ENCODE data around the gene CACNA1H. TPM values are rescaled to one million over a fixed set of nuclear protein-coding genes. Genes with fewer than 3 reads are reported as not detected.
A peak's percentile ranks its signal among the peaks of the same experiment; 100 is the strongest.

Gene CACNA1H
- total RNA-seq, 1 donor from 2014 or later: 42.8 TPM

DNA sequence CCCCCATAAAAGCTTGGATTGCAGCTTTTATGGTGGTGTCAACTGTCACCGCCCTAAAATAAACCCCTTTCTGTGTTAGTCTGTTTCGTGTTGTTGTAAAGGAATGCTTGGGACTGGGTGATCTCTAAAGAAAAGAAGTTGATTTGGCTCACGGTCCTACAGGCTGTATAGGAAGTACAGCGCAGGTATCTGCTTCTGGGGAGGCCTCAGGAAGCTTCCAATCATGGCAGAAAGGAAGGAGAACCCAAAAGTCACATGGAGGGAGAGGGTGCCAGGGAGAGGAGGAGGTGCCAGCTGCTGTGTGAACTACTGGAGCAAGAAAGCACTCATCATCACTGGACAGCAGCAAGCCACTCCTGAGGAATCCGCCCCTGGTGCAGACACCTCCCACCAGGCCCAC lies 5.9 kb upstream of the CACNA1H start:
- no peaks in the 10 kb centered on the region for H3K9me3 Mint-ChIP-seq (ENCODE audit: low read depth)
- no peak for DNase-seq (ENCODE audit: low spot score, unreplicated experiment)
- H3K4me3 Mint-ChIP-seq (ENCODE audit: low read depth): no peak overlapping the region
- H3K4me1 Mint-ChIP-seq (ENCODE audit: low read depth): peaks cover 2% of the 10 kb centered on the region
- H3K27me3 Mint-ChIP-seq: peaks cover 19% of the 10 kb centered on the region
- no peak overlapping the region for H3K27ac Mint-ChIP-seq
- H3K36me3 Mint-ChIP-seq (ENCODE audit: insufficient read depth): no peaks in the 10 kb centered on the region
- TF ChIP-seq, protein P1, sequence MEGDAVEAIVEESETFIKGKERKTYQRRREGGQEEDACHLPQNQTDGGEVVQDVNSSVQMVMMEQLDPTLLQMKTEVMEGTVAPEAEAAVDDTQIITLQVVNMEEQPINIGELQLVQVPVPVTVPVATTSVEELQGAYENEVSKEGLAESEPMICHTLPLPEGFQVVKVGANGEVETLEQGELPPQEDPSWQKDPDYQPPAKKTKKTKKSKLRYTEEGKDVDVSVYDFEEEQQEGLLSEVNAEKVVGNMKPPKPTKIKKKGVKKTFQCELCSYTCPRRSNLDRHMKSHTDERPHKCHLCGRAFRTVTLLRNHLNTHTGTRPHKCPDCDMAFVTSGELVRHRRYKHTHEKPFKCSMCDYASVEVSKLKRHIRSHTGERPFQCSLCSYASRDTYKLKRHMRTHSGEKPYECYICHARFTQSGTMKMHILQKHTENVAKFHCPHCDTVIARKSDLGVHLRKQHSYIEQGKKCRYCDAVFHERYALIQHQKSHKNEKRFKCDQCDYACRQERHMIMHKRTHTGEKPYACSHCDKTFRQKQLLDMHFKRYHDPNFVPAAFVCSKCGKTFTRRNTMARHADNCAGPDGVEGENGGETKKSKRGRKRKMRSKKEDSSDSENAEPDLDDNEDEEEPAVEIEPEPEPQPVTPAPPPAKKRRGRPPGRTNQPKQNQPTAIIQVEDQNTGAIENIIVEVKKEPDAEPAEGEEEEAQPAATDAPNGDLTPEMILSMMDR (IDR thresholded peaks at IDR 0.05; ENCODE audit: unreplicated experiment): no peak

DNA sequence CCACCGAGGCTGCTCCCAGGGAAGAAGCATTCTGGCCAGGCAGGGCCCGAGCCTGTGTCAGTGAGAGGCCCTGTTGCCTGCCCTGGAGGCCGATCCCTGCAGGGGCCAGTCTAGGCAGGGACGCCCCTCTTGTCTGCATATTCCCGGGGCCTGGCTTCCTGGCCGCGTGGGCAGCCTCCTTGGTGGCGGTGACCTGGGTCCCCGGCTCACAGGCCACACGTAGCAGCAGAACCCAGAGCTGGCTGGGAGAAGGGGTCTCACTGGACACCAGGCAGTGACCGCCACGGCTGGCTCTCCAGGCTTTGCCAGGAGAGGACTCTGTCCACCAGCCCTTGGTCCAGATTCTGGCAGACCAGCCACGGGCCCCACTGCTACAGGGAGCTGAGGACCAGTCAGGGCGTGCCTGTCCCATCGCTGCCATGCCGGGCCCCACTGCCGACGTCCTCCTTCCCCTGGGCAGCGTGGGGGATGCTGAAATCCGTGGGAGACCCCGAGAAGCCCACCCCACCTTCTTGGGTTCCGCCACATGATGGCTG lies 3.7 kb upstream of the CACNA1H start:
- no peak for DNase-seq (ENCODE audit: low spot score, unreplicated experiment)
- Mint-ChIP-seq H3K27ac (no peak overlapping the region), H3K27me3 (peaks cover 9% of the 10 kb centered on the region), H3K36me3 (ENCODE audit: insufficient read depth) (no peaks in the 10 kb centered on the region), H3K4me1 (ENCODE audit: low read depth) (peaks cover 2% of the 10 kb centered on the region), H3K9me3 (ENCODE audit: low read depth) (no peaks in the 10 kb centered on the region), H3K4me3 (ENCODE audit: low read depth) (no peak overlapping the region)
- TF ChIP-seq, protein P1 (IDR thresholded peaks at IDR 0.05; ENCODE audit: unreplicated experiment): no peak

GRCh38 chr16:1150511-1150982 lies 2.4 kb upstream of the CACNA1H start:
- no peak for DNase-seq (ENCODE audit: low spot score, unreplicated experiment)
- Mint-ChIP-seq H3K4me3 (ENCODE audit: low read depth) (no peak overlapping the region), H3K9me3 (ENCODE audit: low read depth) (no peaks in the 10 kb centered on the region), H3K27ac (peak overlapping the region; percentile 80), H3K4me1 (ENCODE audit: low read depth) (peaks cover 3% of the 10 kb centered on the region), H3K27me3 (peaks cover 10% of the 10 kb centered on the region), H3K36me3 (ENCODE audit: insufficient read depth) (peaks cover 1% of the 10 kb centered on the region)
- TF ChIP-seq, protein P1 (IDR thresholded peaks at IDR 0.05; ENCODE audit: unreplicated experiment): no peak

DNA sequence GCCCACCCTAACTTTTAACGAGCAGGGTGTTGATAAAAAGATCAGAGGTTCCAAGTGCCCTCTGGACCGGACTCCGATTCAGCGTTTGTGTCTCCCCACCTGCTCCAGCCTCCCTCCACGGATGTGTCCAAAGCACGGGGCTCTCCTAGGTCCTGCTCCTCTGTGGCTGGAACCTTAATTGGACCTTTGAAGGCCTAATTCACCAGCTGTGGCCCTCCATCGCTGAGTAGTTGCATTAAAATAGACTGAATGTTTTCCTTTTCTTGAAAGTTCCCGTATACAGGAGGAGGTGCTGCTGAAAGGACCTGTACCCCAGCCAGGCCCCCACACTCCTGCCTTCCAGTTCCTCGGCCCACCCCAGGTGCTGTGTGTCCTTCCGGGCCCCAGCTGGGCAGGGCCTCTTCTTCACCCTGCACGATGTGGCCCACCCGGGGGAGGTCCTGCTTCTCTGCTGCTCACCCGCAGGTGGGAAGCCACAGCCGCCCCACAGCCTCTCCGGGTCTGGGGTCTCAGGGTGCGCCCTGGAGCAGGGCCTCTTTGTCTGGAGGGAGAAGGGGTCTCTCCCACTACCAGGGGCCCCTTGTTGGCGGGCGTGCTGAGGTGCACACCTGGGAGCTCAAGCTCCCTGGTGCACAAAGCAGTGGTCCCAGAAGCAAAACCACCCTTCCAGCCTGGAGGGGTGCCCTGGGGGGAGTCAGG lies 1.3 kb upstream of the CACNA1H start:
- H3K4me3 Mint-ChIP-seq (ENCODE audit: low read depth): peak overlapping the region; percentile 54

GRCh38 chr16:1152123-1152638 lies 725 bp upstream of the CACNA1H start:
- Mint-ChIP-seq H3K36me3 (ENCODE audit: insufficient read depth) (peaks cover 1% of the 10 kb centered on the region), H3K9me3 (ENCODE audit: low read depth) (no peaks in the 10 kb centered on the region), H3K4me1 (ENCODE audit: low read depth) (peaks cover 4% of the 10 kb centered on the region), H3K27me3 (peaks cover 11% of the 10 kb centered on the region), H3K4me3 (ENCODE audit: low read depth) (peak overlapping the region; percentile 62), H3K27ac (no peak overlapping the region)
- no peak for DNase-seq (ENCODE audit: low spot score, unreplicated experiment)
- TF ChIP-seq, protein P1 (IDR thresholded peaks at IDR 0.05; ENCODE audit: unreplicated experiment): no peak

More for the DNA sequence above, 1.3 kb upstream of the CACNA1H start:
- no peaks in the 10 kb centered on the region for H3K9me3 Mint-ChIP-seq (ENCODE audit: low read depth)
- no peak for DNase-seq (ENCODE audit: low spot score, unreplicated experiment)
- H3K27me3 Mint-ChIP-seq: peaks cover 11% of the 10 kb centered on the region
- H3K36me3 Mint-ChIP-seq (ENCODE audit: insufficient read depth): peaks cover 1% of the 10 kb centered on the region
- H3K4me1 Mint-ChIP-seq (ENCODE audit: low read depth): peaks cover 4% of the 10 kb centered on the region
- no peak overlapping the region for H3K27ac Mint-ChIP-seq
- TF ChIP-seq, protein P1 (IDR thresholded peaks at IDR 0.05; ENCODE audit: unreplicated experiment): no peak

All from progenitor cell of endocrine pancreas (in vitro differentiated cells).